GM19455 (cell line): Measurements from ENCODE around the gene NEURL1B.

Source experiments
- ATAC-seq: cut with Tn5 transposase; IDR thresholded peaks from one replicate; pipeline ENCODE4 v1.9.1; 2021; ENCODE audit not compliant: unreplicated experiment

The NEURL1B gene

DNA sequence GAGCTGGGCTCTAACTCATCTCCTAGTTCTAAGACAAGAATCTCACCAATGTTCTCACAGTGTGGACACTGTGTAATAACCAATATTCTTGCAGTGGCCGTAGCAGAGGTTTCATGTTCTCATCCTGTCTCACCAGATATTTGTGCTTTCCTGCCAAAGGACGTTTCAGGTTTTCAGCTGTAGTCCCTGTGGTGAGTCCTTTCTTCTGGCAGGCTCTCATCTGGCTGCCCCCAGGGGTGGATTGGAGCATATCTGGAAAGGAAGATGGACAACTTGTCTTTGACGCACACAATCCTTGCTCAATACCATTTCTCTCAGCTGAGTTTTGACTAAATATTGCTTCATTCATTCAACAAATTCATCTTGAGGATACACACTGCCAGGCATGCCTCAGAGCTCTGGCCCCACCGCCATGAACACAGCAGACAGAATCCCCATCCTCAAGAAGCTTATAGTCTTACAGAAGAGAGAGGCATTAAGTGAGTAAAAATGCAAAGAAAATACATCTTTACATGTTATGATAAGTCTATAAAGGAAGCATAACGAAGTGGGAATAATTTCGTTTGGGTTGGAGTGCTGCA is 33.8 kb upstream of the NEURL1B start:
- no peak for ATAC-seq

GRCh38 chr5:172608773-172609172 is 32.3 kb upstream of the NEURL1B start:
- no peak for ATAC-seq

DNA sequence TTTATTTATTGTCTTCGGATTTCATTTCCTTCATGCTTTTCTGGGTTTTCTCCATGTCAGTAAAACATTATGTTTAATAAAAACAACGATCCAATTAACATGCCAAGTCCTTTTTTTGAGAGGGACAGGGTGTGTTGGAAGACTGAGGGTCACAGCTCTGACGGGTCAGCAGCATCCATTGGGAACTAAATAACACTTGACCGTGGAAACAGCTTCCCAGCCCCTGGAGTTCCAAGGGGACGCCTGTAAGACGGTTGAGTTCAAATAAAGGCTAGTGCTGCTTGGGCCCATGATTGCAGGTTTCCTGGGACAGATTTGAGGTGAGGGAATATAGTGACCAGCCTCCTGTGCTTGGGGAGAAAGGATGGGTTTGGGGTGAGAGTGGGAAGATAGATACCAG is 30.4 kb upstream of the NEURL1B start:
- no peak for ATAC-seq

DNA sequence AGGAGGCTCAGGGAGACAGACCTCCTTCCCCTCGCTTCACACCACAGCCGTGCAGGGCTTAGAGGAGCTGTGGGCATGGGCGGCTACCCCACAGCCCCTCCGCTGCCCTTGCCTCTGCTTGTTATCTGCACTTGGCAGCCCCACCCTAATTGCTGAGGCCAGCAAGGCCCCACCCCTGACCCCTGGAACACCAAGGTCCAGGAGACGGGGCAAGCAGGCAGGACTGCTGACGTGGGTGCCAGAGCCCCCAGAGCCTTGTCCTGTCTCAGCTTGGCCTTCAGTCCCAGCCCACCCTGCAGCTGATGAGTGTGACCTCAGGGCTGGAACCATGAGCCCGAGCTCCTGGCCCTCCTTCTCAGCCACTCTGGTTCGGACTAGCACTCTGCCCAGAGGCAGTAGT is 29.1 kb upstream of the NEURL1B start:
- ATAC-seq: no peak

GRCh38 chr5:172612771-172613170 is 28.3 kb upstream of the NEURL1B start:
- no peak for ATAC-seq

GRCh38 chr5:172616136-172616535 is 24.9 kb upstream of the NEURL1B start:
- ATAC-seq: no peak

GRCh38 chr5:172616730-172617129 is 24.3 kb upstream of the NEURL1B start:
- no peak for ATAC-seq

- ATAC-seq: no peak
Measured at GRCh38 chr5:172617817-172618216, 23.2 kb upstream of the NEURL1B start.

GRCh38 chr5:172618574-172619365 is 22.3 kb upstream of the NEURL1B start:
- no peak for ATAC-seq

GRCh38 chr5:172620506-172620905 is 20.6 kb upstream of the NEURL1B start:
- ATAC-seq: no peak

DNA sequence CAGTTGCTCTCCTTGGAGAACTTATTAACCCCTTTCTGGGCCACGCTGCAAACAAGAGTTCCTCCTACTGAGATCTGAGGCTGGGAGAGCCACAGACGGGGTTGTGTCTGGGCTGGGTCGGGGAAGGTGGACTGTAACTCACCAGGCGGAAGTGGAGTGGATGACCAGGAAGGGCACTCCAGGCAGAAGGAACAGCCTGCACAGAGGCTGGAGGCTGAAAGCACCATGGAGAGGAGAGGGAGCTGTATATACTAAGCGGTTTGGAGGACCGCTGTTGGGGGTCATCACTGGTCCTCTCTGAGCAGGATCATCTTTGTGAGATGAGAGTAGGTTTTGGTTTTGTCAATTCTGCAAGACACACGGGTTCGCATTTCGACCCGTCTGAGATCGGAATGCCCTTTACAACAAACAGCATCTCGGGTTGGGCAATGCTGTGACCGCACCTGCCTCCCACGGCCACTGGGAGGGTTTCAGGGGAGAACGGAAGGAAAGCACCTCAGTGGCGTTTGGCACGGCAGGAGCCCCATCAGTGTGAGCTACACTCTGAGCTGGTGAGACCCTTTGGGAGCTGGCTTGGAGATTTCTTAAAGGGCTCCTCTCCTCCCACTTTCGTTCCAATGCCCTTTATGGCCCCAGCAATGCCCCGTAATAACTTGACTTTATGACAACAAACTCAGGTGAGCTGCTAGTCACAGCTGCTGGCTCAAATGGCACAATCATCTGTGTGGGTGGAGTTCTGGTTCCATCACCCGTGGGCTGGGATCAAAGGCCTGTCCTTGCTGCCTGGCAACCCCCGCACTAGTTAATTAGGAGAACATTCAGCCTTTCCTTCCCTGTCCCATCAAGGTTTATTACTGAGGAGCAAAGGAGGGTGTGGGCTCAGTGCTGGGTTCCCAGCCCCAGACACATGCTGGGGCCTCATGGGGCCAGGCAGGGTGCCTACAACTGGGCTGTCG is 18.7 kb upstream of the NEURL1B start:
- ATAC-seq: no peak

- no peak for ATAC-seq
Measured at GRCh38 chr5:172623313-172623980, 17.6 kb upstream of the NEURL1B start.

- ATAC-seq: no peak
Measured at GRCh38 chr5:172624083-172624995, 16.7 kb upstream of the NEURL1B start.

DNA sequence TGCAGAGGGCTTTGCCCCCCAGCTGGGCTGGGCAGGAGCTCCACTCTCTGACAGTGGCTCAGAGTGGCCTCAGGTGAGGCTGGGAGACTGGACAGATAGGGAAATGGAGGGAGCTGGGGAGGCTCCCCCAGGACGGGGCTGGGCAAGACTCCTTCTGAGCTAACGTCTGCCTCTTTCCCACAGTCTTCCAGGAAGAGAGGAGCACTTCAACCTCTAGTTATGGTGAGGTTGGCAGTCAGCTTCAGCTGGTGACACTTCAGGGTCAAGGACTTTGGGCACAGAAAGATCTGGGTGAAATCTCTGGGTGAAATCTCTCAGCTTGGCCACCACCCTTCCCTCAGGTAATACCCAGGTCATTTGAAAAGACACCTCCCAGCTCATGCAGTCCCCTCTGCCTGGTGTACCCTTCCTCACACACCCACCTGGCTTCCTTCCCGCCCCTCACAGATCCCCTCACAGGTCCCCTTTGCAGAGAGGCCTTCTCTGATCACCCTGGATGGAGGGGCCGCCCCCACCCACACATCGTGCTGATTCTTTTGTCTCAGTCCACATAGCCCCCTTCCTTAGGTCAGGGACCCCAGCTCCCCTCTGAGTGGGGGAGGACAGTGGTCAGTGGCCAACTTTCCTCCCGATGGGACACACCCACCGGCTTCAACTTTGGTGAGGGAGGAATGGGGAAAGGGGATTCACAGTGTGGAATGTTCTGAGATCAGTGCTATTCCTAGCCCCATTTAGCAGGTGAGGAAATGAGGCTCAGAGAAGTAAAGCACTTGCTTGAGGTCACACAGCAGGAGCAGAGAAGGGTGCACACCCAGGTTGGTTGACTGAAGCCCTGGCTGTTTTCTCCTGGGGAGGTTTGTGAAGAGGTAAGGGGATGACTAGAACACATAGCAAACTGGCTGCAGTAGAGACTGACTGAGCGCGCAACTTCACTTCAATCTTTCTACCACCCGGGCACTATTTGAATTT is 15.8 kb upstream of the NEURL1B start:
- no peak for ATAC-seq

DNA sequence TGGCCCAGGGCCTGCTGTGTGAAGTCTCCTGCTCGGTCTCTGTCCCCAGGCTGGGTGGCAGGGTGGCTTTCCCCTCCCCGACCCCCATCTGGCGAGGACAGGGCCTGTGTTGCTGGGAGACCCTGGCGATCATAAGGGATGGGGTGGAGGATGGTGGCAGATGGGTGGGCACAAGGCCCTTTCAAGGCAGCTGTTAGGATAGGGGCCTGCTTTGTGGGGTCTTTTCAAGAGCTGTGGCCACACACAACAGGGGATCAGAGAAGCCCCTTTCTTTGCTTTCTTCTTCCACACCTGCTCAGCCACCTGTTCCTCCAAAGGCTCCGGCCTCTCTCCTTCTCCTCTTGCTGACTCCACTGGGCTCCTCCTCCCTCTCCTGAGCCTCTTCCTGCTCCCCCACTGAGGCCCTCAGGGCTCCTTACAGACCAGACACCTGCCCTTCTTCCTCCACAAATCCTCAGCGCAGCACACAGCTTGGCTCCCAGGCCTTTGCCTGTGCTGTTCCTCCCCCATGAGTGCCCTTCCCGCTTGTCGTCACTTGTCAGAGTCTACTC is 15.0 kb upstream of the NEURL1B start:
- ATAC-seq: no peak

GRCh38 chr5:172630082-172630481 is 11.0 kb upstream of the NEURL1B start:
- ATAC-seq: no peak

DNA sequence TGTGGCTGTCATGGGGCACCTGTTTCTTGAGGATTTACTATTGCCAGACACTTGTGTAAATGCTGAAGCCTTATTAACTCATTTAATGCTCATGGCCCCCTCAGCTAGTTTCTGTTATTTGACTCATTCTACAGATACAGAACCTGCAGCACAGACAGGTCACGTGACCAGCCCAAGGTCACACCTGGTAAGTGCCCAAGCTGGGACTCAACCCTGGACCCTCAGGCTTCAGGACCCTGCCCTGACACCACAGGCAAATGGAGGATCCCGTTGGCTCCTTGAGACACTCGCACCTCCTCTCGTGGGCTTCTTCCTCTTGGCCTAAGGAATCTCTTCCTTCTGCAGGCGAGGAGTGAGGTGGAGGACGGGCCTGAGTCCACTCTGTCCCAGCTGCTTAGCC is 10.6 kb upstream of the NEURL1B start:
- ATAC-seq: no peak

DNA sequence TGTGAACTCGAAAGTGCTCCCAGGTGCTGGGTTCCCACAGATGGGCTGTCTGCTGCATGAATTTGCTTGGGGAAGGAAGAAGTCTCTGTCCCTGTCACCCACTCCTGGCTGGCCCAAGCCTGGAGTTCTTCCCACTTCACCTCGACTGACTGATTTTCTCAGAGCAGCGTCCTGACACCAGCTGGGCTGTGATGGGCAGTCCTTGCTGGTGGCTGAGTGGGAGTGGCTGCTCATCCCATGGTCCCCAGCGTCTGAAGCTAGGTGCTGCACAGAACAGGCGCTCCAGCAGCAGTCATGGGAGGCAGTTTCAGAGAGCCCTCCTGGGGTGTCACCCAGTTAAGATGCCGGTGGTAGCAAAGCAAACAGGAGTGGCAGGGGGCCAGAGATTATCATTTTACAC is 10.1 kb upstream of the NEURL1B start:
- no peak for ATAC-seq
